ENCODE data around the gene LENEP. TPM values are rescaled to one million over a fixed set of nuclear protein-coding genes. Genes with fewer than 3 reads are reported as not detected.
A peak's percentile ranks its signal among the peaks of the same experiment; 100 is the strongest.

Gene LENEP, protein sequence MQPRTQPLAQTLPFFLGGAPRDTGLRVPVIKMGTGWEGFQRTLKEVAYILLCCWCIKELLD
- 1 to 10 TPM in 4 of 8 experiments, under 1 TPM in 3, not detected in 1; 0.38 to 3.4 (median 1.3) TPM for total RNA-seq

DNA sequence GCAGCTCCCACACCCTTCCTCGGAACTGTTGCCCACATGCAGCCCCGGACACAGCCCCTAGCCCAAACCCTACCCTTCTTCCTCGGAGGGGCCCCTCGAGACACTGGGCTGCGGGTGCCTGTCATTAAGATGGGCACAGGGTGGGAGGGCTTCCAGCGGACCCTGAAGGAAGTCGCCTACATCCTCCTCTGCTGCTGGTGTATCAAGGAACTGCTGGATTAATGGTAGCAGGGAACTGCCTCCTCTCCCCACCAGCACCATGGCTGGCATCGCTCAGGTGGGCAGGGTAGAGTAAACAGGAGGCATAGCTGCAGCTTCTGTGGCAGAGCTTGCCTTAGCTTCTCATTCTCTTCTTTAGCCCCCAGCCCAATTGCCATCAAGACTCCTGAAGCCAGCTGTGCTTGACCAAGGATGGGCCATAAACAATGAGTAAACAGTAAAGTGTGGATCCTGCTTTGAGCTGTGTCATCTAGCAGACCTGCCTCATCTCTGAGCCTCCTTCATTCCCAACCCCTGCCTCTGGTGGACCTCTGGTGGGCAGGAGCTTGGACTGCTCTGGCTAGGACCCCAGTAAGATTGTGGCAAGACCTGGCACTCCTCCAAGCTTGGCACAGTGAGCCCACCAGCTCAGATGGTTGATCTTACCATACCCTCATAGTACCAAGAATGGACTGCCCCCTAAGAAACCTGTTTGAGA is at the start of gene LENEP:
TSS of gene LENEP (plus strand) at position 15 of the 697 bp plus-strand sequence. CDS start at position 37, 22 bp downstream.
- H3K4me3 ChIP-seq = no peak within 1 kb of the TSS
- in situ Hi-C loops (cut with MboI; ENCODE audit: low pct_unique_long_range_greater_than_20kb in 2 of 9, low sequenced_read_pairs in 9 of 9, unreplicated experiment in 9 of 9) = no loop called here
- WGBS, 10 experiments = 50 to 100% (median 86%) methylated on average over 1 to 5 of the region's 8 CpGs; no CpG with 5 or more reads in 4 of the 10 experiments
- ATAC-seq (replicated peaks in 6 of 8) = no peak
- peaks cover 17 to 21% of the 10 kb centered on the region in 2 donors for H3K4me1 ChIP-seq (replicated peaks in 1 of 2)
- H3K27ac ChIP-seq = peak within 1 kb of the TSS in 1 of 2 donors; percentile 70

DNA sequence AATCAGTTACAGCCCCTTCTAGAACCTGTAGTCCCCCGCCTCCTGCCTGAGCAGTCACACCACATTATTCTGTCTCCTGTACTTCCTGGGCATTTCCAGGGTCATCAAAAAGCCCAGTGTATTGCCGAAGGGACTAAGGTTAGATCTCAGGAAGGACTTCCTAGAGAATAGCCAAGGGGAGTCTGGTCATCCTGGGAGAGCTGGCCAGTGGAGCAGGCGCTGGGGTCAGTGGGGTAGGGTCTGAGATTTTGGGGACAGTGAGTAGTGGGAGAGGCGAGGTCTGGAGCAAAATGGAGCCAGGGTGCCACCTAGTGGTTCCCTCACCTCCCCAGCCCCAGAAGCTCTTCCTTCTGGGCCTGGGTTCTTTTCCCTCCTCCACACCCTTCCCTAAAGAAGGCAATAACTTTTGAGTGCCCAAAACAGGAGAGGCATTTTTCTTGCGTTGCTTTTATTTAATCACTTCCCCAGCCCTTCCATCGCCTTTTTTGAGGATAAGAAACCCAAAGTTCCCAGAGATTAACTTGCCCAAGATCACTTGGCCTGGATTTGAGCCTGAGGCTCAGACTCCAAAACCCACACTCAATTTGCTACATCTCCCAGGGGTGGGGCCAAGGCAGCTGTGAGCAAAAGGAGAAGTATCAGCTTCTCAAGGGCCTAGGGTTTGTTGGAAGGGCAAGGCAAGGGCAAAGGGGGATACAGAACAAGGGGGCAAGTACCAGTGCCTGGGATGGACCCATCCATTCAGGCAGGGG is 49.6 kb upstream of the LENEP start:
- WGBS, 10 experiments = 0 to 58% (median 28%) methylated on average over 1 to 4 of the region's 6 CpGs; no CpG with 5 or more reads in 2 of the 10 experiments
- peak in 7 of 8 experiments; percentile 21 to 68 (median 22) for ATAC-seq (replicated peaks in 6 of 8)
- H3K4me1 ChIP-seq (replicated peaks in 1 of 2) = peaks cover 40% of the 10 kb centered on the region in 2 donors
- no peak overlapping the region for H3K27ac ChIP-seq
- H3K4me3 ChIP-seq = no peak overlapping the region
- in situ Hi-C loops (cut with MboI; ENCODE audit: low pct_unique_long_range_greater_than_20kb in 2 of 9, low sequenced_read_pairs in 9 of 9, unreplicated experiment in 9 of 9) = no loop called here

DNA sequence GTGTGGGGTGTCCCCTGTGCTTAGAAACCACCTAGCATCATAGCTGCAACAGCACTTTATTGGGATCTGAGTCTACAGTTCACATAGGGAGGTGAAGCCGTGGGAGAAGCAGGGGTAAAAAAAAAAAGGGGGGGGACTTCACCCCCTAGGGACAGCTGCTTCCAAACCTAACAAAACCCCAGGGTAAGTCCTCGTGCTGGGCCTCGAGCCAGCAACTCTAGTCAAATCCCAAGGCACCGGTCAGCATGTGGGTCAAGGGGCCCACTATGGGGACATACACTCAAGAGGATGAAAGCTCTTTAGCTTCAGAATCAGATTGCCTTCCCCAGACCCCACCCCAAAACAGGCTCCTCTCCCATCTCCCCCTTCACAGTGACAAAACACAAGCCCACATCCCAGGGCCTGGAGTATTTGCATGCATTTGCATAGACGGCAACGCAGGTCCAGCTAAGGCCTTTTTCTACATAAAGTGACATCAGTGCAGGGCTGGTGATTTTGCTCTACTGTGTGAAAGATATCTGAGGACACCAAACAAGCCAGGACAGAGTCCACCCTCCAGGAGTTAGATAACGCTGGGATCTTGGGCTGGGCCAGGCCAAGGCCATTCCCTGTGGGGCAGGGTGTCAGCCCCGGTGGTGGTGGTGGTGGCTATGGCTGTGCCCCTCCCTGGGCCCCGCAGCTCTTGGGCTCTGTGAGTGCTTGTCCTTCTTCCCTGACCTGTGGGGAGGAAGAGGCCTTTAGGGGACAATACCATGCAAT is 48.8 kb upstream of the LENEP start:
- peak overlapping the region in 1 of 2 donors; percentile 12 for H3K27ac ChIP-seq
- peak in 6 of 8 experiments; percentile 6 to 81 (median 58) for ATAC-seq (replicated peaks in 6 of 8)
- in situ Hi-C loops (cut with MboI; ENCODE audit: low pct_unique_long_range_greater_than_20kb in 2 of 9, low sequenced_read_pairs in 9 of 9, unreplicated experiment in 9 of 9) = no loop called here
- 40 to 72% (median 59%) methylated on average over 3 to 6 of the region's 9 CpGs; no CpG with 5 or more reads in 5 of the 10 experiments for WGBS, 10 experiments
- H3K4me1 ChIP-seq (replicated peaks in 1 of 2) = peaks cover 40% of the 10 kb centered on the region in 2 donors
- no peak overlapping the region for H3K4me3 ChIP-seq

DNA sequence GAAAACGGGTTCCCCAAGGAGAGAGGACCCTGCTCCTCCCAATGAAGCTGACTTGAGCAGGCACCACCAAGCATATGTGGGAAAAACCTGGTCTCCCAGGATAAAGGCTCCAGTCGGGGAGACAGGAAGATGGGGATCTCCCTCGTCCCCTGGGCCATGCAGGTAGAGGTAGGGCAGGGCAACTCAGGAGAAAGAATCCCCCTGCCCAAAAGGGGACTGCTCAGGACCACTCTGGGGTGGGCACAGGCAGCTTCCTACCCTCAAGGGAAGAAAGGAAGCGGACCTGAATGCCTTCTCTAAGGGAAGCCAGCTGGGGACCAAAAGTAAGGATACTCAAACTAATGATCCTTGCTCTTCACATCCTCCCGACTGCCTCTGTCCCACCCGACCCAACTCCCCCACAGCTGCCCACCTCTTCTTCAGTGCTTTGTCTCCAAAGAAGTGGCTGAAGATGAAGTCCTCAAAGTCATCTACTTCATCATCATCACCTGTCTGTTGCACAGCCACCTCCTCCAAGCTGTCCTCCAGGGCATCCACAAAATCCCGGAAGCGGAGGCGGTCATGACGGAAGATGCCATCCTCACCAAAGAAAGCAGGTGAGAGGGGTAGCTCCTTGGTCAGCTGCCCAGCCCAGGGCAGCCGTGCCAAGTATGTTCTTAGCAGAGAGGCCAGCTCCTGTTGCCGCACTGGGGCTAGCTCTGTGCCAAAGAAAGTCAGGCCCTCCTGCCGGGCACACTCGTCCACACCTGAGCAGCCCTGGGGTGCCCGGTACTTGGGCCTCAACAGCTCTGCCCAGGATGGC is 48.0 kb upstream of the LENEP start:
- 50 to 94% (median 79%) methylated on average over 2 to 13 of the region's 15 CpGs; no CpG with 5 or more reads in 4 of the 10 experiments for WGBS, 10 experiments
- in situ Hi-C loops (cut with MboI; ENCODE audit: low pct_unique_long_range_greater_than_20kb in 2 of 9, low sequenced_read_pairs in 9 of 9, unreplicated experiment in 9 of 9) = no loop called here

DNA sequence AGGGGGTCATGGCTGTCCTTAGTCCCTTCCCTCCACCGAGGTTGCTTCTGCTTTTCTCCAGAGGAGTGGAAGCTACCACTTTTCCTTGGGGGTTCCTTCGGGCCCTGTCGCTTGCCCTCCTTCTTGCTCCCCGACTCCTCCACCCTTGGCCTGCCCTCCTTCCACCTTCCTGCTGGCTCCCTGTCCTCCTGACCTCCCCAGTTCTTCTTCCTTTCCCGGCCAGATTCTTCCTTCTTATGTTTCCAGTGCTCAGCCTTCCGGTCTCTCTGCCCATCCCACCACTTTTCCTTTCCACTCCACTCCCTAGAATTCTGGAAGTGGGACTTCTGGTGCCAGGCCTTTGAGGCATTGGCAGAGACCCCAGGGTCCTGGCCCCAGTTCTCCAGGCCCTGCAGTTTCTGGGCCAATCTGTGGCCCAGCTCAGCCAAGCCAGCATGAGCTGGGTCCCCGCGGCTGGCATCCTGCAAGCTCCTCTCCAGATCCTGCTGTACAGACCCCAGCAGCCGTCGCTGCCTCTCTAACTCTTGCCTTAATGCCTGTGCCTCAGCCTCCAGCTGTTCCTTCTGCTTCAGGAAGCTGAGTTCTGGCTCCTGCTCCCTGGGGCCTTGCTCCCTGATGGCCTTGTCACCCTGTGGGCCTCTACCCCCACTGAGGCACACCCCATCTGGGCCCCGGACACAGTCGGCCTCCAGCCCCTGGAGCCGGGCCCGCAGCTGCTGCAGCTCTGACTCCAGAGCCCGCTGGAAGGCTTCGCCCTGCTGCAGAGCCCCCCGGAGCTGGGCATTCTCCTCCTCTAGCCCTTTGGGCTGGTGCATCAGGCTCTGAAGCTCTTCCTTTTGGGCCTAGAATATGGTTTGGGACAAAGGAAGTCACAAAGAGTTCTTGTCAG is 47.2 kb upstream of the LENEP start:
- H3K27ac ChIP-seq = no peak overlapping the region
- peaks cover 26% of the 10 kb centered on the region in 2 donors for H3K4me1 ChIP-seq (replicated peaks in 1 of 2)
- in situ Hi-C loops (cut with MboI; ENCODE audit: low pct_unique_long_range_greater_than_20kb in 2 of 9, low sequenced_read_pairs in 9 of 9, unreplicated experiment in 9 of 9) = no loop called here
- H3K4me3 ChIP-seq = no peak overlapping the region
- no peak for ATAC-seq (replicated peaks in 6 of 8)
- 73 to 100% (median 81%) methylated on average over 1 to 14 of the region's 17 CpGs; no CpG with 5 or more reads in 2 of the 10 experiments for WGBS, 10 experiments

More for the DNA sequence above, 48.0 kb upstream of the LENEP start:
- Histone ChIP-seq H3K4me3 (no peak overlapping the region), H3K27ac (no peak overlapping the region), H3K4me1 (replicated peaks in 1 of 2) (peaks cover 34 to 35% of the 10 kb centered on the region in 2 donors)
- no peak for ATAC-seq (replicated peaks in 6 of 8)

DNA sequence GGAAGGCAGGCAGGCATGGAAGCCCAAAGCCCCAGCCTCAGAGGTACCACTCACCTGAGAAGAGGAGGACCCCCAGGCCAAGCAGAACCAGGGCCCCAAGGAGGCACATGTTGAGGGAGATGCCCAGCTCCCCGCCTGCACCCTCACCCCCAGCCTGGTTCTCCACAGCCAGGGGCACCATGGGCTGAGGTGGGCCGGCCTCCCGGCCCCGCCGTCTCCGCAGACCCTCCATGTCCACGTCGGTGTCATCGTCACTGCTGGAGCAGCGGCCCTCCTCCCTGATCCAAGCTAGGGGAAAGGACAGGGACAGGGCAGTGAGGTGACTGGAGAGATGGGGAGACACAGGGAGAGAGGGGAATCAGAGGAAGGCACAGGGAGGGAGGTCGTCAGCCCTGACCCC is 45.3 kb upstream of the LENEP start:
- ATAC-seq (replicated peaks in 6 of 8) = no peak
- in situ Hi-C loops (cut with MboI; ENCODE audit: low pct_unique_long_range_greater_than_20kb in 2 of 9, low sequenced_read_pairs in 9 of 9, unreplicated experiment in 9 of 9) = no loop called here
- no peak overlapping the region for H3K27ac ChIP-seq
- H3K4me3 ChIP-seq = no peak overlapping the region
- H3K4me1 ChIP-seq (replicated peaks in 1 of 2) = peaks cover 13 to 15% of the 10 kb centered on the region in 2 donors
- WGBS, 10 experiments = 71 to 100% methylated on average over 1 to 2 of the region's 11 CpGs; no CpG with 5 or more reads in 8 of the 10 experiments

DNA sequence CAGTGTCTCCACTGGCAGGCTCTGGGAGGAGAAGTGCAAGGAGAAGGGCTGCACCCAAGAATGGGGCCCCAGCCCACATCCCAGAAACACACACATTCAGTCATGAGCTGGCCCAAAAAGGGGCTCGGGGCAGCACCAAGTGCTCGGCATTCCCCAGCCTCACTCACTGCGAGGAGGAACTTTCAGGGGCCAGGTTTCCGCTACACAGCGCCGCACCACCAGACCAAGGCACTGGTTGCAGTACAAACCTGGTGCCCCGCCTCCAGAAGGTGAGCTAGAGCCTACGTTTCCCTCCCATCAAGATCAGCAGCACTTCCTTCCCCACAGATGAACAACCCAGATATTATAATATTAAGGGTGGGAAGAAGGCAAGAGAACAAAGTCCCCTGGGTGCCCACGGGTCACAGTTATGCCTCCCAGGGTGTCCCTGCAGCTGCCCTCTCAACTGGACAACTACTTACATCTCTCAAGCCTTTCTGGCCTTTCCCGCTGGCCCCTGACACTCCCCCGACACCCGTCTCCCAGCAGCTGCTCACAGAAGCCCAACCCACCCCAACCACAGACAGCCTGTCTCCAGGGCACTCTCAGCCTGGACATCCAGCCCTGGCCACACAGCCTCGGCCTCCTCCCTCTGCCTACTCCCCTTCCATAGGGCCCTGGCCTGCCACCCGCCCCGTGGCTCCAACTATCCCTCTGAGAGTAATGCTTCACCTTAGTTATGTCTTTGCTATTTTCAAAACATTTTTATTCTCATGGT is 41.3 kb upstream of the LENEP start:
- peak in 3 of 8 experiments; percentile 8 to 20 (median 15) for ATAC-seq (replicated peaks in 6 of 8)
- no peak overlapping the region for H3K4me3 ChIP-seq
- WGBS, 10 experiments = 73 to 89% (median 78%) methylated on average over 1 to 9 of the region's 15 CpGs; no CpG with 5 or more reads in 6 of the 10 experiments
- H3K4me1 ChIP-seq (replicated peaks in 1 of 2) = peaks cover 24 to 32% of the 10 kb centered on the region in 2 donors
- in situ Hi-C loops (cut with MboI; ENCODE audit: low pct_unique_long_range_greater_than_20kb in 2 of 9, low sequenced_read_pairs in 9 of 9, unreplicated experiment in 9 of 9) = loop anchor here in 2 of 9 experiments (25.0 kb wide), 1 partner anchor 110 kb away; the partner anchor contains the start of genes ADAM15 (in 2 of the 2) and EFNA4 (in 2 of the 2)
- H3K27ac ChIP-seq = no peak overlapping the region

DNA sequence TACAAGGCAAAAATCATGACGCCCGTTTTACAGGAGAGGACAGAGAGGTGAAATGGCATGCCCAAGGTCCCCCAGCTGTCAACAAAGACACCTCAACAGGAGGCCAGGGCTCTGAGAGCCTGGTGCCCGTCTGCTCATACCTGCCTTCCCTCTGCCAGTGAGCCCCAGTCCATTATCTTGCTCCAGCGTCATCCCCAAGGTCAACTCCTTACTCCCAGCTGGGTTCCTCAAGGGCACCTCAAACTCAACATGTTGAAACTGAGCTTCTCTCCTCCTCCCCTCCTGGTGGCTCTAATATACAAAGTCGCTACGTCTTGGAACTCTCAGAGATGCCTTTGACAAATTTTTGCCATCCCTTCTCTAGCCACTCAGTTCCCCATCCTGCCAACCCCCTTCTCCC is 40.7 kb upstream of the LENEP start:
- no peak overlapping the region for H3K4me3 ChIP-seq
- WGBS, 10 experiments = 40 to 84% (median 72%) methylated on average over 1 to 6 of the region's 6 CpGs; no CpG with 5 or more reads in 3 of the 10 experiments
- no peak overlapping the region for H3K27ac ChIP-seq
- in situ Hi-C loops (cut with MboI; ENCODE audit: low pct_unique_long_range_greater_than_20kb in 2 of 9, low sequenced_read_pairs in 9 of 9, unreplicated experiment in 9 of 9) = loop anchor here in 2 of 9 experiments (25.0 kb wide), 1 partner anchor 110 kb away; the partner anchor contains the start of genes ADAM15 (in 2 of the 2) and EFNA4 (in 2 of the 2)
- peaks cover 24 to 32% of the 10 kb centered on the region in 2 donors for H3K4me1 ChIP-seq (replicated peaks in 1 of 2)
- ATAC-seq (replicated peaks in 6 of 8) = no peak

DNA sequence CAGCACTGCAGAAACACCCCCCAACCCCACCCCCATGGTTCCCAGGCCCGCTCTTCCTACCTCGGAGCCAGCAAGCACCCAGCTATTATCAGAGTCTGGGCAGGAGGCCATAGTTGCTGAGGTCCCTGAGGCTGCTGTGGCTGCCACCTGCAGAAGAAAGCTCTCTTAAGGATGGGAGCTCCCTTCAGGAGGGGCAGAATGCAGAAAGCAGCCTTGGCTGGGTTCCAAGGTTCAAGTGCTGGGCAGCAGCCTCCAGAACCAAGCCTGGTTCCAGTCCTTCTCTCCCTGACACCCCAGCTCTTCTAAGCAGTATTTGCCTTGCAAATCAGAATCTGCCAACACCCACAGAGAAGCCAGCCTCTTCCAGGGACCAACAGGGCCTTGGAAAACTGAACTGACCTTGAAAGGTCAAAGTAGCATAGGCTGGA is 39.8 kb upstream of the LENEP start:
- in situ Hi-C loops (cut with MboI; ENCODE audit: low pct_unique_long_range_greater_than_20kb in 2 of 9, low sequenced_read_pairs in 9 of 9, unreplicated experiment in 9 of 9) = loop anchor here in 2 of 9 experiments (25.0 kb wide), 1 partner anchor 109 kb away; the partner anchor contains the start of genes ADAM15 (in 2 of the 2) and EFNA4 (in 2 of the 2)
- no CpG with 5 or more reads among the region's 2 CpGs for whole genome bisulfite sequencing, 10 experiments
- Histone ChIP-seq H3K27ac (no peak overlapping the region), H3K4me3 (no peak overlapping the region), H3K4me1 (replicated peaks in 1 of 2) (peaks cover 24 to 32% of the 10 kb centered on the region in 2 donors)
- peak in 1 of 8 experiments; percentile 1 for ATAC-seq (replicated peaks in 6 of 8)

DNA sequence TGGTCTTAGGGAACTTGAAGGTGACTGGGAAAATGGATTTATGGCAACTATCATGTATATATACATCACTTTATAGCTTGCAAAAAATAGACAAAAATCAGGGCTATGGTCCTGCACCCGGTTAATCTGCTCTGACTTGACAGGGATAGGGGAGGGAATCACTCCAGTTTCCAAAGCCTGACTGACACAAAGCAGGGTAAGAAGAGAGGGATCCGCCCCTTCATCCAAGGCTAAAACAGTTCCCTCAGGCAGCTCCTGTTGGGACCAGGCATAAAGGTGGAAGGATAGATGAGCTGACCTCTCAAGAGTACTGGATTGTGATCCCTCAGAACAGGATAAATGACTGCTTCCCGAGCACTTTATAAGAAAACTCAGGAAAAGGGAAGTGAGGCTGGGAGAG is 38.8 kb upstream of the LENEP start:
- WGBS, 10 experiments = 42 to 76% (median 62%) methylated on average over 1 to 3 of the region's 3 CpGs; no CpG with 5 or more reads in 3 of the 10 experiments
- H3K27ac ChIP-seq = peak overlapping the region in 1 of 2 donors; percentile 43
- in situ Hi-C loops (cut with MboI; ENCODE audit: low pct_unique_long_range_greater_than_20kb in 2 of 9, low sequenced_read_pairs in 9 of 9, unreplicated experiment in 9 of 9) = loop anchor here in 2 of 9 experiments (25.0 kb wide), 1 partner anchor 108 kb away; the partner anchor contains the start of genes ADAM15 (in 2 of the 2) and EFNA4 (in 2 of the 2)
- peaks cover 24 to 32% of the 10 kb centered on the region in 2 donors for H3K4me1 ChIP-seq (replicated peaks in 1 of 2)
- peak overlapping the region in 1 of 5 donors; percentile 38 for H3K4me3 ChIP-seq
- no peak for ATAC-seq (replicated peaks in 6 of 8)
